Stimulated activated CD4-positive, alpha-beta T cell treated with anti-CD3 and anti-CD28 coated beads, Interleukin-1b, Interleukin-23, amount 100 ng/mL, for 4 hours (primary cell): ENCODE measurements around the gene GLG1.

Experiments
- DNase-seq, 2 donors: peaks; one replicate each; pipeline ENCODE4 v3.0.0-alpha.2; 2020; ENCODE audit warnings: low read depth in 2 of 2

Gene GLG1

GRCh38 chr16:74472540-74472939 lies 134.4 kb downstream of the GLG1 start:
- no peak for DNase-seq

GRCh38 chr16:74472010-74472409 lies 134.9 kb downstream of the GLG1 start:
- DNase-seq, result no peak

- DNase-seq, result no peak
Measured at GRCh38 chr16:74469946-74470478, 136.9 kb downstream of the GLG1 start.

- DNase-seq, result no peak
Measured at GRCh38 chr16:74468807-74469525, 137.9 kb downstream of the GLG1 start.

GRCh38 chr16:74466872-74467271 lies 140.0 kb downstream of the GLG1 start:
- DNase-seq, result no peak

- no peak for DNase-seq
Measured at GRCh38 chr16:74465851-74466685, 140.8 kb downstream of the GLG1 start.

GRCh38 chr16:74465281-74465680 lies 141.6 kb downstream of the GLG1 start:
- DNase-seq, result no peak

- DNase-seq, result no peak
Measured at GRCh38 chr16:74463888-74464287, 143.0 kb downstream of the GLG1 start.

- no peak for DNase-seq
Measured at GRCh38 chr16:74462361-74462760, 144.6 kb downstream of the GLG1 start.

- DNase-seq, result no peak
Measured at GRCh38 chr16:74461826-74462225, 145.1 kb downstream of the GLG1 start.

GRCh38 chr16:74460542-74460941 lies 146.4 kb downstream of the GLG1 start:
- DNase-seq, result no peak

GRCh38 chr16:74456290-74456625 lies 150.7 kb downstream of the GLG1 start:
- DNase-seq, result no peak

- DNase-seq, result no peak
Measured at GRCh38 chr16:74455619-74456289, 151.2 kb downstream of the GLG1 start.

- no peak for DNase-seq
Measured at GRCh38 chr16:74455213-74455612, 151.7 kb downstream of the GLG1 start.

GRCh38 chr16:74451951-74452758 lies 154.8 kb downstream of the GLG1 start:
- DNase-seq, result no peak

GRCh38 chr16:74450967-74451760 lies 155.8 kb downstream of the GLG1 start:
- DNase-seq, result no peak

- DNase-seq, result no peak
Measured at GRCh38 chr16:74450236-74450635, 156.7 kb downstream of the GLG1 start.

- DNase-seq, result no peak
Measured at GRCh38 chr16:74449470-74449869, 157.4 kb downstream of the GLG1 start.

- DNase-seq, result no peak
Measured at GRCh38 chr16:74448990-74449389, 157.9 kb downstream of the GLG1 start.

GRCh38 chr16:74447578-74447977 lies 159.3 kb downstream of the GLG1 start:
- DNase-seq, result no peak

- no peak for DNase-seq
Measured at GRCh38 chr16:74446866-74447265, 160.0 kb downstream of the GLG1 start.
